GM21723 (cell line): ENCODE measurements around the gene SHANK1.

Source experiments
- ATAC-seq: cut with Tn5 transposase; IDR thresholded peaks from one replicate; pipeline ENCODE4 v1.9.1; 2021; ENCODE audit warnings: mild to moderate bottlenecking, moderate library complexity; ENCODE audit not compliant: unreplicated experiment

The SHANK1 gene

GRCh38 chr19:50713556-50714236 is 5.9 kb downstream of the SHANK1 start:
- no peak for ATAC-seq

GRCh38 chr19:50712833-50713232 is 6.8 kb downstream of the SHANK1 start:
- ATAC-seq = no peak

- no peak for ATAC-seq
Observed at GRCh38 chr19:50711805-50712204, 7.8 kb downstream of the SHANK1 start.

- ATAC-seq = no peak
Observed at GRCh38 chr19:50711196-50711595, 8.4 kb downstream of the SHANK1 start.

- ATAC-seq = no peak
Observed at GRCh38 chr19:50710612-50711011, 9.0 kb downstream of the SHANK1 start.

- no peak for ATAC-seq
Observed at GRCh38 chr19:50710094-50710493, 9.5 kb downstream of the SHANK1 start.

- ATAC-seq = no peak
Observed at GRCh38 chr19:50708179-50708879, 11.3 kb downstream of the SHANK1 start.

- no peak for ATAC-seq
Observed at GRCh38 chr19:50706387-50706786, 13.2 kb downstream of the SHANK1 start.

- no peak for ATAC-seq
Observed at GRCh38 chr19:50705422-50706019, 14.1 kb downstream of the SHANK1 start.

GRCh38 chr19:50703915-50704796 is 15.4 kb downstream of the SHANK1 start:
- no peak for ATAC-seq

GRCh38 chr19:50702871-50703829 is 16.5 kb downstream of the SHANK1 start:
- no peak for ATAC-seq

- ATAC-seq = no peak
Observed at GRCh38 chr19:50702158-50702870, 17.3 kb downstream of the SHANK1 start.

- no peak for ATAC-seq
Observed at GRCh38 chr19:50701367-50701985, 18.1 kb downstream of the SHANK1 start.

GRCh38 chr19:50697414-50698124 is 22.0 kb downstream of the SHANK1 start:
- no peak for ATAC-seq

GRCh38 chr19:50696094-50696483 is 23.5 kb downstream of the SHANK1 start:
- no peak for ATAC-seq

GRCh38 chr19:50695251-50696093 is 24.1 kb downstream of the SHANK1 start:
- ATAC-seq = no peak

- no peak for ATAC-seq
Observed at GRCh38 chr19:50694815-50695145, 24.8 kb downstream of the SHANK1 start.
